Choroid plexus epithelial cell (primary cell): ENCODE results near the gene MRPL20.
"Not testable (repeated sequence)": the region's sequence is repeated elsewhere in the genome, so short reads cannot be mapped to it uniquely, and the experiment has no call there.

Experiments used
- DNase-seq: peaks from one replicate; pipeline ENCODE4 v3.0.0-alpha.2; 2010; ENCODE audit warnings: low read depth
- H3K4me3 ChIP-seq: 2 replicates; pipeline ENCODE4 v1.5.1; 2011; ENCODE audit warnings: low read depth, mild to moderate bottlenecking, control low read depth, low read length, moderate library complexity
- TF ChIP-seq, protein P1 (sequence below): conservative IDR thresholded peaks from 2 replicates; pipeline ENCODE4 v1.5.1; 2011; ENCODE audit warnings: low read depth, mild to moderate bottlenecking, control low read depth, inconsistent platforms, low read length, moderate library complexity

MRPL20 gene

DNA sequence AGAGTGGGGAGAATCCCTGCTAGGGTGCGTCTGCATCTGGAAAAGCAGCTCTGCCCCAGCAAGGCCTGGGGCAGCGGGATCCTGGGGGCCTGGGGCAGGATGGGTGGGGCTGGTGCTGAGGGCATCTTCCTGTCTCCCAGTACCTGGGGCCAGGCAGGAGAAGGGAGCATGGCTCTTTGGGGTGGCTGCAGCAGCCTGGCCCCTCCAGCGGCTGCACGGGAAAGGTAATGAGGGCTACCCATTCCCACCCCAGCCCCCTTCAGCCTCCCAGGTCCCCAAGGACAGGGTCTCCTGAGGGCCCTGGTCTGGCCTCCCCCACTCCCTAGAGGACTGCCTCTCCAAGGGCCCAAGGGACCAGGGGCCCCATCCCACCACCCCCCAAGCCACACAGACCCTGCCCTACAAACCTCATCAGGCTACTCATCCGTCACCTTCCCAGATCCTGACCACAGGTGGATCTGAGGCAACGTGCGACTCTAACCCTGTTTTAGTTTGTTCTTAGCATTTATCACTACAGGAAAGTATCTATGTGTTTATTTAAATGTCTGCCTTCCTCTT is 14.9 kb upstream of the MRPL20 start:
- TF ChIP-seq, protein P1, sequence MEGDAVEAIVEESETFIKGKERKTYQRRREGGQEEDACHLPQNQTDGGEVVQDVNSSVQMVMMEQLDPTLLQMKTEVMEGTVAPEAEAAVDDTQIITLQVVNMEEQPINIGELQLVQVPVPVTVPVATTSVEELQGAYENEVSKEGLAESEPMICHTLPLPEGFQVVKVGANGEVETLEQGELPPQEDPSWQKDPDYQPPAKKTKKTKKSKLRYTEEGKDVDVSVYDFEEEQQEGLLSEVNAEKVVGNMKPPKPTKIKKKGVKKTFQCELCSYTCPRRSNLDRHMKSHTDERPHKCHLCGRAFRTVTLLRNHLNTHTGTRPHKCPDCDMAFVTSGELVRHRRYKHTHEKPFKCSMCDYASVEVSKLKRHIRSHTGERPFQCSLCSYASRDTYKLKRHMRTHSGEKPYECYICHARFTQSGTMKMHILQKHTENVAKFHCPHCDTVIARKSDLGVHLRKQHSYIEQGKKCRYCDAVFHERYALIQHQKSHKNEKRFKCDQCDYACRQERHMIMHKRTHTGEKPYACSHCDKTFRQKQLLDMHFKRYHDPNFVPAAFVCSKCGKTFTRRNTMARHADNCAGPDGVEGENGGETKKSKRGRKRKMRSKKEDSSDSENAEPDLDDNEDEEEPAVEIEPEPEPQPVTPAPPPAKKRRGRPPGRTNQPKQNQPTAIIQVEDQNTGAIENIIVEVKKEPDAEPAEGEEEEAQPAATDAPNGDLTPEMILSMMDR = no peak
- DNase-seq = no peak
- no peak overlapping the region for H3K4me3 ChIP-seq

DNA sequence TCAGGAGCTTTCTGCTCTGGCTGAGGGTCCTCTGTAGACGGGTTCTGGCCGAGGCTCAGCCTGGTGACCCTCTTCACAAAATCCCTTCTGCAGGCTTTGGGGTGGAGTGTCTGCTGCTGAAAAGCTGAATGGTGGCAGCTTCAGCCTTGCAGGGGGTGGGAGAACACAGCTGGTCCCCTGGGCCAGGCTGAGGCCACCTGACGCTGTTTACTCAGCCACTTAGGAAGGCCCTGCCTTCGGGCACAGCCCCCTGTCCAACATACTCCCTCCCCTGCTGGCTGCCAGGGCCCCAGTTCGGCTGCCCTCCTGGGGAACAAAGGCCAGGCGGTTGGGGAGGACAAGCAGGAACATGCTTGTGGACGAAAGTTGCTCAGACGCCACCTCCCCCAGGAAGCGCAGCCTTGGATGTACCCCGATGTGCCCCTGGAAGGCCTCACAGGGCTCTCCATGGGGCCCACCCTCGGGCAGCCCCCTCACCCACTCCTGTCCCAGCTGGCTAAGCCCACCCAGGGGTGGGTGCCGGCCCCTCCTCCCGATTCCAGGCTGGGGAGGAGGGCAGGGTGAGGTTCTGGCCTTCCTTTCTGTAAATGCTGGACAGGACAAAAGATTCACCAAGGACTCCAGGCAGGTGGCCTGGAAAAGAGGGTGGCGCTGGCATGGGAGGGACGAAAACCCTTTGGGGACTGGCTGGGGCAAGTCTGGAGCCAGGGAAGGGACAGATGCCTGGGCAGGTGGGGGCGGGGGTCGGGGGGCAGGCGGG is 14.2 kb upstream of the MRPL20 start, which contains the start of gene ANKRD65:
ANKRD65 (minus strand) TSS at position 130 of the 760 bp plus-strand sequence. CDS start 271 bp downstream, outside the sequence.
- H3K4me3 ChIP-seq = no peak within 1 kb of the TSS
- DNase-seq = no peak
- TF ChIP-seq, protein P1 = no peak

DNA sequence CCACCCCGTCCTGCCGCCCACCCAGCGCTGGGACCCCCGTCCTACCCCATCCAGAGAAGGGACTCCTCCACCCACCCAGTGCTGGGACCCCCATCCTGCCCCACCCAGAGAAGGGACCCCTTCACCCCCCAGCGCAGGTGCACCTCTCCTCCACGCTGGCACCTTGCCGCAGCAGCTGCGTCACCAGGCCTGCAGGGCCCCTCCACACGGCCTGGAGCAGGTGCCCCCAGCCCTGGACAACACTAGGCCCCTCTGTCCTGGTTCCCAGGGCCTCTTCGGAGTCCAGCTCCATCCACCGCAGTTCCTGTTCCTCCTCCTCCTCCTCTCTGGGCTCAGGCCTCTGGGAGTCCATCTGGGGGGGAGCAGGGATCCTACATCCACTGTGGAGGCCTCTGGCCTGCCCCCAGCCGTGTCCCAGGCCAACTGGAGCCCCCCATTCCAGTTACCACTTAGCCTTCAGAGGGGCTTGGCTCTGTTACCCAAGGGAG is 13.6 kb upstream of the MRPL20 start:
- TF ChIP-seq, protein P1 = no peak
- no peak for DNase-seq
- no peak overlapping the region for H3K4me3 ChIP-seq

DNA sequence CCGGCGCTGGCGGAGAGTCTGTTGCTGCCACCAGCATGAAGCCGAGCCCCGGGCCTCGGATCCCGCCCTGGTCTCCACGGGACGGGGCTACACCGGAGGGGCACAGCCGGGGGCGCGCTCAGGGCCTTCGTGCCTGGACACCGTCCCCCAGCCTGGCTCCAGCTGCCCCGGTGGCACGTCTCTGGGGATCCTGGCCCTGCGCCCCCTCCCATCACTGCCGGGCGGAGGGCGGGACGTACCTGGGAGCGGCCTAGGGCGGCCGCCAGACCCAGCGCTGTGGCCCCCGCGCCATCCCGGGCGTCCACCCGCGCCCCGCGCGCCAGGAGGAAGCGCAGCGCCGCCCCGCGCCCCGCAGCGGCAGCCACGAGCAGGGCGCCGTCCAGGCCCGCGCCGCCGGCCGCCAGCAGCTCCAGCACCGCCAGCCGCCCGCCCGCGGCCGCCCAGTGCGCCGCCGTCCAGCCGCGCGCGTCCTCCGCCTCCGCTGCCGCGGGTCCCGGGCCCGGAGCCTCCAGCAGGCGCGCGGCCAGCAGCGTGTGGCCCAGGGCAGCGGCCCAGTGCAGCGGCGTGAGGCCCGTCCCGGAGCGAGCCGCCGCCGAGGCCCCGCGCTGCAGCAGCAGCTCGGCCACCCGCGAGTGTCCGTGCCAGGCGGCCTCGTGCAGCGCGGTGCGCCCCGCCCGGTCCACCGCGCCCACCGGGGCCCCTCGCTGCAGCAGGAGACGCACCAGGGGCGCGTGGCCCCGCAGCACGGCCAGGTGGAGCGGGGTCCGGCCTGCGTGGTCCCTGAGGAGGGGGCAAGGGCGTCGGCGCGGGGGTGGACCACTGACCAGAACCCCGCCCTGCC is 12.9 kb upstream of the MRPL20 start:
- DNase-seq = no peak
- TF ChIP-seq, protein P1 = no peak
- peak overlapping the region; percentile 30 for H3K4me3 ChIP-seq

DNA sequence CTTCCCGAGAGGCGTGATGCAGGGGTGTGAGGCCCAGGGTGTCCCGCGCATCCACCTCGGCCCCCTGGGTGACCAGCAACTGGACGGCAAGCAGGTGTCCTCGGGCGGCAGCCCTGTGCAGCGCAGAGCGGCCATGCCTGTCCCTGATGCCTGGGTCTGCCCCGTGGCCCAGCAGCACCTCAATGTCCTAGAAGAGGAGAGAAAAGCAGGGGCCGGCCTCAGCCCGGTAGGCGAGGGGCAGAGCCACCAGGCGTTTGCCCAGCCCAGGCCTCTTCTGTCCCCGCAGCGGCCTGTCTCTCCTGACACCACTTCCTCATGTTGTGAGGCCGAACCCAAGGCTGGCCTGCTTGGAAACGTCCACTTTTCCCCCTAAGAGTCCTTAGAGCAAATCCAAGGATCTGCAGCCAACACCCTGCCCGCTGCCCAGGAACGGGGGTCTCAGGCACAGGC is 12.3 kb upstream of the MRPL20 start:
- no peak for DNase-seq
- no peak overlapping the region for H3K4me3 ChIP-seq
- TF ChIP-seq, protein P1 = no peak

DNA sequence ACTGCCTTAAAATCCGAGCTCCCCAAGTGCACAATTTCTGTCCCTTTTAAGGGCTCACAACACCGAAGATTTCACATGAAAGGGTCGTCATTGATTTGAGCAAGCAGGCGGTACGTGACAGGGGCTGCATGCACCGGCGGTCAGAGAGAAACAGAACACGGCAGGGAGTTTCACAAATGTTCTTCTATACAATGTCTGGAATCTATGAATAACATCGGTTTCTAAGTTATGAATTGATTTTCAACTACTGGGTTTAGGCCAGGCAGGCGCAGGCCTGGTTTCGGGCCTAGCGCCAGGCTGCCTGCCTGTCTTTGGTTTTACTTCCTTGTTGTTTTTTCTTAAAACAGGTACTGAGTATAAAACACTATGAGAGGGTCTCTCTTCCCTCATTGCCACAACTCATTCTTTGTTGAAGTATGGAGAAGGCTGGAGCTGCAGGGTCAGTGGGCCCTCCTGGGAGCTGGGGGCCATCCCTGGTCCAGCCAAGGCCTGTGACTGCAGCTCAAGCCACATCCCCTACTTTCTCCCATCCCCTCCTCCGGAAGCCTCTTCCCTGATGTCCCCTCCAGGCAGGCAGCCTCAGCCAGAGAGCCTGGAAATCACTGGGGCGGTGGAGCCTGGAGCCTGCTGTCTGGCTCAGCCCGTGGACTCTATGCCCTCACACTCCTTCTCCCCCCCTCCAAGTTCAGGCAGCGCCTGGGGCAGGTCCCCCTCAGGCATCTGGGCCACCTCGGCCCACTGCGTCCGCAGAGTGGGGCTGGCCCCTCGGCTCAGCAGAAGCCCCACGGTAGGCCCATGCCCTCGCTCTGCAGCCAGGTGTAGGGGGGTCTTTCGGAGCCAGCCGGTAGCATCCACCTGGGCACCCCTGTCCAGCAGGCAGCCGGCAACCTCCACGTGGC is 11.6 kb upstream of the MRPL20 start:
- H3K4me3 ChIP-seq = no peak overlapping the region
- no peak for DNase-seq
- TF ChIP-seq, protein P1 = no peak

DNA sequence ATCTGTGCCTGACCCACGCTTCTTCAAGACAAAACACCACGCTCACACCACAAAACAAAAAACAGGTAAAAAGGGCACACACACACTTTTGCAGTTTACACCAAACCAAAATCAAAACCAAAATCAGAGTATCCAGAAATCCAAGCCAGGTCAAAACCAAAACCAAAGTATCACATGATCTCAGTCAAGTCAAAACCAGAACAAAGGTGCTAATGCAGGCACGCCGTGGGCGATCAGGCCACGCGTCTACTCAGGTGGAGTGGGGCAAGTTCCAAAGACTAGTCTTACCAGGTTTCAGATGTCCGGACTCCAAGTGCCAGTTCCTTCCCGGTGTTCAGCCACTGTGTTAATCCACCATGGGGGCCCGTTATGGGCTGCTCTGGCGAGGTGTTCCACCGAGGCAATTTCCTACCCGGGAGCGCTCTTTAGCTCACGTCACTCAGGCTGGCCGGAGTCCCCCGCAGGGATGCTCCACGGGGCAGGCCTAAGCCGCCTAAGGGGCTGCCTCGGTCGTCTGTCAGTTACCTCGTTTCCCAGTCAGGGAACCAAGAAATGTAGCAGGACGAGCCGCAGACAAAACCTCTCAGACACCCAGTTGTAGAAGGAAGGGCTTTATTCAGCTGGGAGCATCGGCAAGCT is 10.9 kb upstream of the MRPL20 start:
- DNase-seq, H3K4me3 ChIP-seq: not testable (repeated sequence)

DNA sequence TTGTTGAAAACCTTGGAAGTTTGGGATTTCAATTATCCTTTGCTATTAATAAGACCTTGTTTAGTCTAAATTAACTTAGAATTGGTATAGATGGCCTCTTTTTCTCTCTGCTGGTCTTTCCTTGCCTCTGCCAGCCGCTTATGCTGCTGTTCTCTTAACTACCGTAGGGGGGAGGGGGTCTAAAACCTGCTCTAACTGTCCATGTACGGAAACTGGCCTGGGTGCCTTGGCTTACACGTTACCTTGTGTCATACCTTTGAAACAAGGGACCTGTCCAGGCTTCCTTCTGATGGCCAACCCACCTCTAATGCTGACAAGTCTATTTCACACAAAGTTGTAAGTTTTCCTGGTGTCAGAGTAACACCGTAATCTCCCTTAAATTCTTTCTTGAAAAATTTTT is 10.3 kb upstream of the MRPL20 start:
- not testable (repeated sequence) for DNase-seq, H3K4me3 ChIP-seq
